ENCODE data around the gene EZH1.

Gene EZH1

GRCh38 chr17:42659079-42659931 lies 85.5 kb downstream of the EZH1 start, which contains the start of gene TUBG2:
TUBG2 (plus strand) TSS chr17:42659284; CDS start chr17:42659504, 220 bp downstream.
- Histone ChIP-seq H3K27ac (no peak within 1 kb of the TSS), H3K27me3 (replicated peaks) (no peaks in the 10 kb centered on the region), H3K4me3 (ENCODE audit: low read depth, low read length) (peak within 1 kb of the TSS; percentile 66), H3K36me3 (replicated peaks) (peaks cover 4% of the 10 kb centered on the region)
- DNase-seq = peak; percentile 78
- TF ChIP-seq, protein P1, sequence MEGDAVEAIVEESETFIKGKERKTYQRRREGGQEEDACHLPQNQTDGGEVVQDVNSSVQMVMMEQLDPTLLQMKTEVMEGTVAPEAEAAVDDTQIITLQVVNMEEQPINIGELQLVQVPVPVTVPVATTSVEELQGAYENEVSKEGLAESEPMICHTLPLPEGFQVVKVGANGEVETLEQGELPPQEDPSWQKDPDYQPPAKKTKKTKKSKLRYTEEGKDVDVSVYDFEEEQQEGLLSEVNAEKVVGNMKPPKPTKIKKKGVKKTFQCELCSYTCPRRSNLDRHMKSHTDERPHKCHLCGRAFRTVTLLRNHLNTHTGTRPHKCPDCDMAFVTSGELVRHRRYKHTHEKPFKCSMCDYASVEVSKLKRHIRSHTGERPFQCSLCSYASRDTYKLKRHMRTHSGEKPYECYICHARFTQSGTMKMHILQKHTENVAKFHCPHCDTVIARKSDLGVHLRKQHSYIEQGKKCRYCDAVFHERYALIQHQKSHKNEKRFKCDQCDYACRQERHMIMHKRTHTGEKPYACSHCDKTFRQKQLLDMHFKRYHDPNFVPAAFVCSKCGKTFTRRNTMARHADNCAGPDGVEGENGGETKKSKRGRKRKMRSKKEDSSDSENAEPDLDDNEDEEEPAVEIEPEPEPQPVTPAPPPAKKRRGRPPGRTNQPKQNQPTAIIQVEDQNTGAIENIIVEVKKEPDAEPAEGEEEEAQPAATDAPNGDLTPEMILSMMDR (IDR thresholded peaks at IDR 0.05; ENCODE audit: low read depth, low read length, missing control alignments) = no peak
- in situ Hi-C loops (cut with HindIII; ENCODE audit: low pct_ligation_motif_present, low sequenced_read_pairs) = no loop called here

GRCh38 chr17:42657824-42658588 lies 86.8 kb downstream of the EZH1 start:
- Histone ChIP-seq H3K36me3 (replicated peaks) (peaks cover 4% of the 10 kb centered on the region), H3K27me3 (replicated peaks) (no peaks in the 10 kb centered on the region), H3K27ac (no peak overlapping the region), H3K4me3 (ENCODE audit: low read depth, low read length) (no peak overlapping the region)
- TF ChIP-seq, protein P1 (IDR thresholded peaks at IDR 0.05; ENCODE audit: low read depth, low read length, missing control alignments) = no peak
- in situ Hi-C loops (cut with HindIII; ENCODE audit: low pct_ligation_motif_present, low sequenced_read_pairs) = no loop called here
- no peak for DNase-seq

DNA sequence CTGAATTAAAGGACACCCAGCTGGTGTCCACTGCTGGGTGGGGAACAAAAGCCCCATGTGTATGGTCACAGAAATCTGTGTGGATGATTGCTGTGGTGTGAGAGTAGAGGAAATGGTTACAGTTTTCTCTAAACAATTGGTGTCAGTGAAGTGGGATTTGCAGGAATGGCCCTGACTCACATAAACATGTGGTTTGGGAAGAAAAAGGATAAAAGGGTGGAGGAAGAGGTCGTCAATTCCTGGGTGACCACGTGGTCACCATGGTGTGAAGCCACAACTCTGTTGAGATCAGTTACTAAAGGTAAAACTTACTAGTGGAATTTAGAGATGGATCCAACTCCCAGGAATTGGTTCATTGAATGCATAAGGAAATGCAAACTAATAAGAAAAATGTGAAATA lies 89.3 kb downstream of the EZH1 start:
- no peaks in the 10 kb centered on the region for H3K27me3 ChIP-seq (replicated peaks)
- H3K27ac ChIP-seq = no peak overlapping the region
- in situ Hi-C loops (cut with HindIII; ENCODE audit: low pct_ligation_motif_present, low sequenced_read_pairs) = no loop called here
- no peak overlapping the region for H3K4me3 ChIP-seq (ENCODE audit: low read depth, low read length)
- DNase-seq = no peak
- TF ChIP-seq, protein P1 (IDR thresholded peaks at IDR 0.05; ENCODE audit: low read depth, low read length, missing control alignments) = no peak
- H3K36me3 ChIP-seq (replicated peaks) = no peaks in the 10 kb centered on the region

- TF ChIP-seq, protein P1 (IDR thresholded peaks at IDR 0.05; ENCODE audit: low read depth, low read length, missing control alignments) = no peak
Measured at GRCh38 chr17:42653179-42654124, 91.4 kb downstream of the EZH1 start.

DNA sequence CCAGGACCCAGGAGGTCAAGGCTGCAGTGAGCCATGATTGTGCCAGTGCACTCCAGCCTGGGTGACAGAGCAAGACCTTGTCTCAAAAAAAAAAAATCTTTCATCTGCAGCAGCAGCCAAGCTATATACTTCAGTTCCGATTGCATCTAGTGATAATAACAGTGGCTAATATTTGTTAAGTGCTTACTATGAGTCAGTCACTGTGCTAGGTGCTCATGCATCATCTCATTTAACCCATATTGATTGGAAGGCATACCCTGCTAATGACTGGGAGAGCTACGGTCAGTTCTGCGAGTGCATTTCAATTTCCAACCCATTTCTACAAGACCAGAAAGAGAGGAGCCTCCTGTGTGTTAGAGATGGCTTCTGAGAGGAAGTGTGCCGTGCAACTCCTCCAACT lies 93.4 kb downstream of the EZH1 start:
- Histone ChIP-seq H3K36me3 (replicated peaks) (no peaks in the 10 kb centered on the region), H3K27me3 (replicated peaks) (no peaks in the 10 kb centered on the region), H3K27ac (no peak overlapping the region), H3K4me3 (ENCODE audit: low read depth, low read length) (no peak overlapping the region)
- in situ Hi-C loops (cut with HindIII; ENCODE audit: low pct_ligation_motif_present, low sequenced_read_pairs) = no loop called here
- no peak for DNase-seq
- TF ChIP-seq, protein P1 (IDR thresholded peaks at IDR 0.05; ENCODE audit: low read depth, low read length, missing control alignments) = no peak

More at GRCh38 chr17:42653179-42654124, 91.4 kb downstream of the EZH1 start:
- in situ Hi-C loops (cut with HindIII; ENCODE audit: low pct_ligation_motif_present, low sequenced_read_pairs) = no loop called here
- H3K27ac ChIP-seq = no peak overlapping the region
- peak; percentile 50 for DNase-seq
- no peaks in the 10 kb centered on the region for H3K36me3 ChIP-seq (replicated peaks)
- peak overlapping the region; percentile 46 for H3K4me3 ChIP-seq (ENCODE audit: low read depth, low read length)
- no peaks in the 10 kb centered on the region for H3K27me3 ChIP-seq (replicated peaks)

All from brain microvascular endothelial cell (primary cell).